Heart left ventricle (tissue), 16 donors: ENCODE data around the gene TRMT10C. TPM values are rescaled to one million over a fixed set of nuclear protein-coding genes. Genes with fewer than 3 reads are reported as not detected.
"Not testable (repeated sequence)": the region's sequence is repeated elsewhere in the genome, so short reads cannot be mapped to it uniquely, and the experiment has no call there.

Experiments
- ATAC-seq, 4 donors: fragments of 200-7000 bp; cut with Tn5 transposase; one replicate each; pipeline ENCODE4 v1.9.1; 2020 to 2022; ENCODE audit warnings: moderate library complexity in 4 of 4, mild to moderate bottlenecking in 3 of 4, moderate number of reproducible peaks in 1 of 4
- DNase-seq, 5 donors: peaks; one replicate each; pipeline ENCODE4 v3.0.0-alpha.2; 2020
- H3K27ac ChIP-seq, 12 donors: fragments of 200-600 bp; sonication (generic) in 4 of 12; one replicate each; pipeline versions ENCODE4 v1.5.0 to v1.8.0; 2016 to 2022; ENCODE audit warnings: mild to moderate bottlenecking in 2 of 12
- H3K27me3 ChIP-seq, 9 donors: fragments of 200-600 bp; sonication (generic) in 2 of 9; one replicate each; pipeline versions ENCODE4 v1.5.1 to v1.8.0; 2016 to 2022; ENCODE audit warnings: mild to moderate bottlenecking in 3 of 9
- H3K36me3 ChIP-seq, 9 donors: fragments of 200-600 bp; sonication (generic) in 2 of 9; one replicate each; pipeline versions ENCODE4 v1.5.0 to v1.8.0; 2018 to 2022; ENCODE audit warnings: mild to moderate bottlenecking in 2 of 9
- H3K4me1 ChIP-seq, 12 donors: fragments of 200-600 bp; sonication (generic) in 4 of 12; one replicate each; pipeline versions ENCODE4 v1.5.0 to v1.8.0; 2016 to 2022; ENCODE audit warnings: mild to moderate bottlenecking in 3 of 12
- H3K4me3 ChIP-seq, 12 donors: fragments of 200-600 bp; sonication (generic) in 4 of 12; one replicate each; pipeline versions ENCODE4 v1.5.0 to v1.8.0; 2017 to 2022; ENCODE audit warnings: mild to moderate bottlenecking in 9 of 12, moderate library complexity in 4 of 12
- H3K9me3 ChIP-seq, 12 donors: fragments of 200-600 bp; sonication (generic) in 4 of 12; one replicate each; pipeline versions ENCODE4 v1.5.0 to v1.8.0; 2016 to 2022; ENCODE audit warnings: mild to moderate bottlenecking in 1 of 12
- CTCF ChIP-seq, 12 donors: fragments of 200-600 bp; sonication (generic) in 4 of 12; IDR thresholded peaks; one replicate each; pipeline versions ENCODE4 v1.5.0 to v1.8.0; 2018 to 2022; ENCODE audit warnings: antibody characterized with exemption in 12 of 12, mild to moderate bottlenecking in 5 of 12
- POLR2A ChIP-seq, 2 donors: fragments of 450-650 bp; IDR thresholded peaks; one replicate each; pipeline ENCODE4 v1.6.1; 2017; ENCODE audit warnings: antibody characterized with exemption in 2 of 2, mild to moderate bottlenecking in 2 of 2, moderate library complexity in 2 of 2
- WGBS, 4 donors: extraction: QIAGEN DNeasy Blood & Tissue Kit in 2 of 4; methylation state at CpG; one replicate each; pipeline versions ENCODE4 v1.1.5 to v1.1.7; 2013 to 2018; 5-methylcytosine and 5-hydroxymethylcytosine counted together
- intact Hi-C, 10 donors: fragments of 100-400 bp; cut with DNase I; formaldehyde crosslinking; loops; one replicate each; pipeline versions ENCODE4 v1.11.1 to v1.14.2; 2022
- polyA plus RNA-seq, 2 donors: library from polyadenylated mRNA; stranded (reverse); fragments of 200-250 nt; gene quantifications; one replicate each; pipeline ENCODE4 v1.2.3, GENCODE V29; 2013
- total RNA-seq, 9 donors: library from RNA; depleted of rRNA in 2 of 9; stranded (reverse); fragments of >200 nt in 2 of 9; fragmentation: NEBNext Ultra II Directional in 3 of 9; extraction: Animal tissue kit (Norgen Biotek cat#: 25700) in 3 of 9; gene quantifications; one replicate each; pipeline versions ENCODE4 v1.1.0 to v1.2.4, GENCODE V29; 2016 to 2023
- donor health status: ischemic (EF 13 %, LVEDD 7.1; RV severe dilation, severe dysfunction).
- donor health status: healthy with polysubstance abuse.
- donor health status: DM: no; HTN: yes; CAD: no.
- donor health status: DM: no; HTN: no; CAD: no.
- donor health status: ischemic (EF 25% LVEDD 6.9; RV normal size, moderate dysfunction).
- donor health status: ischemic (EF 25% LVEDD 5.7; RV mildly dilated, moderate dysfunction).
- donor health status: healthy.
- donor health status: DM: yes; HTN: yes; CAD: no.
- donor health status: ischemic (EF 35%, LVEDD 5.7; RV mildly dilated, moderate dysfunction).
- donor health status: nonischemic (EF 11% LVEDD 7.7; RV severe dilation, severe dysfunction).
- donor health status: DM: yes; HTN: yes; CAD: no.
- donor health status: PGD.
- donor health status: ischemic (EF 29% LVEDD 5.4; RV normal size, mild dysfunction).
- donor health status: nonischemic (EF 23%, LVEDD 6.1; RV moderate dilation, normal function).

Gene TRMT10C
- total and polyA plus RNA-seq, 11 donors, result 21.1 to 36.2 (median 26.4) TPM

- Histone ChIP-seq H3K4me3 (no peak overlapping the region), H3K9me3 (no peaks in the 10 kb centered on the region), H3K36me3 (peaks cover 0 to 18% (median 0%) of the 10 kb centered on the region in 9 donors), H3K27me3 (no peaks in the 10 kb centered on the region), H3K4me1 (no peaks in the 10 kb centered on the region), H3K27ac (no peak overlapping the region)
- TF ChIP-seq POLR2A (IDR thresholded peaks at IDR 0.05) (no peak), CTCF (IDR thresholded peaks at IDR 0.05) (no peak)
- ATAC-seq (no peak), DNase-seq (no peak)
- 89 to 91% (median 90%) methylated on average over 3 of the region's 3 CpGs for WGBS, 4 donors
- intact Hi-C loops, result no loop called here
Measured at GRCh38 chr3:101602731-101603130, 41.1 kb downstream of the TRMT10C start.

- intact Hi-C loops, result no loop called here
- DNase-seq (no peak), ATAC-seq (no peak)
- no peaks in the 10 kb centered on the region for H3K27me3 ChIP-seq
- no peak overlapping the region for H3K27ac ChIP-seq
- no peak overlapping the region for H3K4me3 ChIP-seq
- WGBS, 4 donors, result 94 to 100% (median 97%) methylated on average over 1 of the region's 1 CpG
- TF ChIP-seq CTCF (IDR thresholded peaks at IDR 0.05) (no peak), POLR2A (IDR thresholded peaks at IDR 0.05) (no peak)
- H3K36me3 ChIP-seq, result peaks cover 0 to 13% (median 0%) of the 10 kb centered on the region in 9 donors
- no peaks in the 10 kb centered on the region for H3K9me3 ChIP-seq
- no peaks in the 10 kb centered on the region for H3K4me1 ChIP-seq
Measured at GRCh38 chr3:101603184-101603583, 41.5 kb downstream of the TRMT10C start.

- H3K9me3 ChIP-seq, ATAC-seq, intact Hi-C loops, H3K4me1 ChIP-seq, DNase-seq, H3K27ac ChIP-seq, H3K4me3 ChIP-seq, H3K27me3 ChIP-seq, H3K36me3 ChIP-seq: not testable (repeated sequence)
- 74 to 85% (median 81%) methylated on average over 10 of the region's 10 CpGs for WGBS, 4 donors
Measured at GRCh38 chr3:101605398-101605797, 43.7 kb downstream of the TRMT10C start.

- intact Hi-C loops, result no loop called here
Measured at GRCh38 chr3:101611023-101611422, 49.4 kb downstream of the TRMT10C start.

GRCh38 chr3:101613014-101613413, 51.3 kb downstream of the TRMT10C start:
- H3K4me1 ChIP-seq, H3K4me3 ChIP-seq, H3K27ac ChIP-seq, H3K27me3 ChIP-seq, DNase-seq, H3K9me3 ChIP-seq, H3K36me3 ChIP-seq, ATAC-seq, intact Hi-C loops: not testable (repeated sequence)
- WGBS, 4 donors, result 80 to 88% (median 88%) methylated on average over 8 to 9 of the region's 9 CpGs

More at GRCh38 chr3:101611023-101611422, 49.4 kb downstream of the TRMT10C start:
- no peak for TF ChIP-seq CTCF (IDR thresholded peaks at IDR 0.05)
- TF ChIP-seq POLR2A (IDR thresholded peaks at IDR 0.05), result no peak
- Histone ChIP-seq H3K4me3 (no peak overlapping the region), H3K36me3 (no peaks in the 10 kb centered on the region), H3K27ac (no peak overlapping the region), H3K9me3 (no peaks in the 10 kb centered on the region), H3K27me3 (no peaks in the 10 kb centered on the region), H3K4me1 (no peaks in the 10 kb centered on the region)
- ATAC-seq, result no peak
- DNase-seq, result no peak
- WGBS, 4 donors, result 68 to 79% (median 75%) methylated on average over 2 of the region's 2 CpGs
